SU-DHL-6 (cell line): ENCODE results near the gene CPAMD8.

ENCODE experiments used
- H2AFZ ChIP-seq: fragments of 200-600 bp; sonication (generic); 2 replicates; pipeline ENCODE4 v1.6.1; 2014; ENCODE audit warnings: low read depth, mild to moderate bottlenecking, moderate library complexity, mixed read lengths, antibody characterized with exemption, low read length; ENCODE audit not compliant: severe bottlenecking
- H3F3A ChIP-seq: fragments of 200-600 bp; shearing (Covaris generic); 2 replicates; pipeline ENCODE4 v1.6.0; 2016; ENCODE audit warnings: antibody characterized with exemption, mild to moderate bottlenecking; ENCODE audit not compliant: insufficient read depth
- H3K27ac ChIP-seq: fragments of 200-600 bp; sonication (generic); 2 replicates; pipeline ENCODE4 v1.5.1; 2016; ENCODE audit warnings: low read depth, mild to moderate bottlenecking, low read length, moderate library complexity, mixed read lengths
- H3K27me3 ChIP-seq: fragments of 200-600 bp; sonication (generic), shearing (Covaris generic); 2 replicates; pipeline ENCODE4 v1.6.0; 2014; ENCODE audit warnings: mild to moderate bottlenecking, low read length
- H3K36me3 ChIP-seq: fragments of 200-600 bp; sonication (generic); 2 replicates; pipeline ENCODE4 v1.6.1; 2014; ENCODE audit warnings: mild to moderate bottlenecking, low read length, mixed read lengths
- H3K4me2 ChIP-seq: fragments of 300-600, 200-600 bp; shearing (Covaris generic), sonication (generic); 2 replicates; pipeline ENCODE4 v1.6.0; 2014; ENCODE audit warnings: low read length, low read depth, mild to moderate bottlenecking; ENCODE audit not compliant: poor library complexity, severe bottlenecking
- H3K4me3 ChIP-seq: fragments of 200-600 bp; sonication (generic); 2 replicates; pipeline ENCODE4 v1.5.1; 2014; ENCODE audit warnings: antibody characterized with exemption, low read length, mild to moderate bottlenecking, mixed read lengths; ENCODE audit not compliant: insufficient read depth, poor library complexity, severe bottlenecking
- H3K79me2 ChIP-seq: fragments of 200-600 bp; sonication (generic); 2 replicates; pipeline ENCODE4 v1.6.1; 2014; ENCODE audit warnings: mild to moderate bottlenecking, low read length, moderate library complexity; ENCODE audit not compliant: insufficient read depth
- H3K9ac ChIP-seq: fragments of 200-600 bp; sonication (generic); 2 replicates; pipeline ENCODE4 v1.7.0; 2014; ENCODE audit warnings: mild to moderate bottlenecking, low read length
- H3K9me2 ChIP-seq: fragments of 200-600 bp; sonication (generic); replicated peaks from 2 replicates; pipeline ENCODE4 v1.6.1; 2014; ENCODE audit warnings: low read length; ENCODE audit not compliant: insufficient read depth
- H3K9me3 ChIP-seq: fragments of 200-600 bp; sonication (generic); 2 replicates; pipeline ENCODE4 v1.6.1; 2014; ENCODE audit warnings: low read length, mixed read lengths; ENCODE audit not compliant: insufficient read depth
- H4K20me1 ChIP-seq: fragments of 200-600 bp; sonication (generic); 2 replicates; pipeline ENCODE4 v1.6.1; 2014; ENCODE audit warnings: low read depth, mild to moderate bottlenecking, antibody characterized with exemption, low read length, moderate library complexity, mixed read lengths
- EZH2phosphoT487 ChIP-seq: fragments of 200-600 bp; sonication (generic), shearing (Covaris generic); conservative IDR thresholded peaks from 2 replicates; pipeline ENCODE4 v1.6.1; 2018; ENCODE audit warnings: mild to moderate bottlenecking, antibody characterized with exemption, low read length, moderate library complexity, mixed read lengths
- TF ChIP-seq, protein P1 (sequence below): fragments of 200-600 bp; sonication (generic); IDR thresholded peaks from one replicate; pipeline ENCODE4 v1.5.1; 2017; ENCODE audit warnings: antibody characterized with exemption, mild to moderate bottlenecking, low read length, moderate library complexity; ENCODE audit not compliant: insufficient read depth, poor library complexity, severe bottlenecking

The CPAMD8 gene

GRCh38 chr19:16897029-16897855 is 129.4 kb downstream of the CPAMD8 start:
- Histone ChIP-seq H3K4me3 (peak overlapping the region; percentile 62), H3K79me2 (no peaks in the 10 kb centered on the region), H3F3A (no peaks in the 10 kb centered on the region), H3K9ac (peak overlapping the region; percentile 20; the same call in 1 of the 2 replicates), H3K36me3 (no peaks in the 10 kb centered on the region), H3K9me3 (no peaks in the 10 kb centered on the region), H4K20me1 (no peaks in the 10 kb centered on the region), H2AFZ (peak overlapping the region; percentile 67), H3K4me2 (peak overlapping the region; percentile 66), H3K9me2 (no peaks in the 10 kb centered on the region), H3K27ac (no peak overlapping the region), H3K27me3 (no peaks in the 10 kb centered on the region)
- TF ChIP-seq EZH2phosphoT487 = no peak
- TF ChIP-seq, protein P1, sequence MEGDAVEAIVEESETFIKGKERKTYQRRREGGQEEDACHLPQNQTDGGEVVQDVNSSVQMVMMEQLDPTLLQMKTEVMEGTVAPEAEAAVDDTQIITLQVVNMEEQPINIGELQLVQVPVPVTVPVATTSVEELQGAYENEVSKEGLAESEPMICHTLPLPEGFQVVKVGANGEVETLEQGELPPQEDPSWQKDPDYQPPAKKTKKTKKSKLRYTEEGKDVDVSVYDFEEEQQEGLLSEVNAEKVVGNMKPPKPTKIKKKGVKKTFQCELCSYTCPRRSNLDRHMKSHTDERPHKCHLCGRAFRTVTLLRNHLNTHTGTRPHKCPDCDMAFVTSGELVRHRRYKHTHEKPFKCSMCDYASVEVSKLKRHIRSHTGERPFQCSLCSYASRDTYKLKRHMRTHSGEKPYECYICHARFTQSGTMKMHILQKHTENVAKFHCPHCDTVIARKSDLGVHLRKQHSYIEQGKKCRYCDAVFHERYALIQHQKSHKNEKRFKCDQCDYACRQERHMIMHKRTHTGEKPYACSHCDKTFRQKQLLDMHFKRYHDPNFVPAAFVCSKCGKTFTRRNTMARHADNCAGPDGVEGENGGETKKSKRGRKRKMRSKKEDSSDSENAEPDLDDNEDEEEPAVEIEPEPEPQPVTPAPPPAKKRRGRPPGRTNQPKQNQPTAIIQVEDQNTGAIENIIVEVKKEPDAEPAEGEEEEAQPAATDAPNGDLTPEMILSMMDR = no peak

- TF ChIP-seq EZH2phosphoT487 = no peak
- TF ChIP-seq, protein P1 = no peak
- H3K9ac ChIP-seq = no peak overlapping the region
- no peaks in the 10 kb centered on the region for H4K20me1 ChIP-seq
- no peak overlapping the region for H2AFZ ChIP-seq
- no peaks in the 10 kb centered on the region for H3K27me3 ChIP-seq
- no peaks in the 10 kb centered on the region for H3K9me2 ChIP-seq
- H3K4me3 ChIP-seq = no peak overlapping the region
- no peaks in the 10 kb centered on the region for H3K36me3 ChIP-seq
- no peaks in the 10 kb centered on the region for H3F3A ChIP-seq
- H3K4me2 ChIP-seq = no peak overlapping the region
- no peaks in the 10 kb centered on the region for H3K9me3 ChIP-seq
- H3K79me2 ChIP-seq = no peaks in the 10 kb centered on the region
- no peak overlapping the region for H3K27ac ChIP-seq
Observed at GRCh38 chr19:16896146-16897028, 130.2 kb downstream of the CPAMD8 start.

DNA sequence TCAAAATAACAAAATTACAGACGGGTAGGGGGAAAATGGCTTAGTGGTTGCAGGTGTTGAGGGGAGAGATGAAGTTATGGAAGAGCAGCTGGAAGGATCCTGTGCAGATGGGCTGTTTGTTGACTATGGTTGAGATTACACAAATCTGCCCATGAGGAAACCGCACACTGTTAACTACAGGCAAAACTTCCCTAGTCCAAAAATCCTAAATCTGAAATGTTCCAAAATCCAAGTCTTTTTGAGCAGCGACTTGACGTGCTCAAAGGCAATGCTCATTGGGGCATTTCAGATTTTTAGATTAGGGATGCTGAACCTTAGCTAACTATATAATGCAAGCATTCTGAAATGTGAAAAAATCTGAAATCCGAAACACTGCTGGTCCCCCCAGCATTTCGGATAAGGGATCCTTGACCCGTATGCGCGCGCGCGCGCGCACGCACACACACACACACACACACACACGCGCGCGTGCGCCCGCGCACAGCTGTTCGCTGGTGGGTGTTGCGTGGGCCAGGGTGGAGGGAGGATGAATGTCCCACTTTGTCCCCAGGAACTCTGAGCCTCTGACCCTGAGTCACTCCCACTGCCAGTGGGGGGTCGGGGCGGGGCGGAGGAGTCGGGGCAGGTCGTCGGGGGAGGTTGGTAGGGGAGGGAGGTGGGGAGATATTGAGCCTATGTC is 131.0 kb downstream of the CPAMD8 start:
- Histone ChIP-seq H3K27me3 (no peaks in the 10 kb centered on the region), H3K4me2 (no peak overlapping the region), H3K9me3 (no peaks in the 10 kb centered on the region), H4K20me1 (no peaks in the 10 kb centered on the region), H2AFZ (no peak overlapping the region), H3K4me3 (no peak overlapping the region), H3F3A (no peaks in the 10 kb centered on the region), H3K9me2 (no peaks in the 10 kb centered on the region), H3K79me2 (no peaks in the 10 kb centered on the region), H3K27ac (no peak overlapping the region), H3K9ac (no peak overlapping the region), H3K36me3 (no peaks in the 10 kb centered on the region)
- TF ChIP-seq, protein P1 = no peak
- no peak for TF ChIP-seq EZH2phosphoT487
